WTC11 (cell line): Measurements from ENCODE around the gene SGTA. TPM values are rescaled to one million over a fixed set of nuclear protein-coding genes. Genes with fewer than 3 reads are reported as not detected.

Experiments used
- ATAC-seq: fragments of 200-7000 bp; cut with Tn5 transposase; 2 replicates; pipeline ENCODE4 v1.10.0; 2021; ENCODE audit warnings: mild to moderate bottlenecking, moderate library complexity
- CTCF ChIA-PET: fragments of 300-600 bp; sonication (Branson Sonifier 250); formaldehyde crosslinking; loops from one replicate; lab custom pipeline; 2021; ENCODE audit warnings: antibody characterized with exemption; lab: Charles Lee
- POLR2A ChIA-PET: fragments of 350-600 bp; sonication (Branson Sonifier 250); formaldehyde crosslinking; loops from one replicate; lab custom pipeline; 2021; ENCODE audit warnings: antibody characterized with exemption; lab: Charles Lee
- DNase-seq: peaks from one replicate; pipeline ENCODE4 v3.0.0; 2021; ENCODE audit warnings: low spot score
- H3K27ac Mint-ChIP-seq: 2 replicates; pipeline ENCODE4 v1.8.0; 2021; ENCODE audit warnings: mixed read lengths
- H3K27me3 Mint-ChIP-seq: 2 replicates; pipeline ENCODE4 v1.8.0; 2021; ENCODE audit warnings: low read depth, mild to moderate bottlenecking, moderate library complexity, mixed read lengths
- H3K36me3 Mint-ChIP-seq: 2 replicates; pipeline ENCODE4 v1.8.0; 2021; ENCODE audit warnings: mixed read lengths
- H3K4me1 Mint-ChIP-seq: 2 replicates; pipeline ENCODE4 v1.8.0; 2022; ENCODE audit warnings: mixed read lengths
- H3K4me3 Mint-ChIP-seq: 2 replicates; pipeline ENCODE4 v1.8.0; 2021; ENCODE audit warnings: mild to moderate bottlenecking, moderate library complexity, mixed read lengths
- H3K9me3 Mint-ChIP-seq: 2 replicates; pipeline ENCODE4 v1.8.0; 2021; ENCODE audit warnings: mixed read lengths
- CDX4 ChIP-seq: fragments of 250-450 bp; sonication (Bioruptor Pico); IDR thresholded peaks from 2 replicates; pipeline ENCODE4 v1.9.0; 2021; ENCODE audit warnings: moderate library complexity, mild to moderate bottlenecking, inconsistent platforms, borderline replicate concordance
- CREB1 ChIP-seq: sonication (generic); formaldehyde crosslinking; IDR thresholded peaks from 2 replicates; pipeline ENCODE4 v1.8.0; 2023; ENCODE audit warnings: mild to moderate bottlenecking, missing genetic modification reagents
- E2F4 ChIP-seq: sonication (generic); formaldehyde crosslinking; IDR thresholded peaks from 2 replicates; pipeline ENCODE4 v1.8.1; 2022; ENCODE audit warnings: low read depth, mild to moderate bottlenecking, moderate library complexity, missing genetic modification reagents, borderline replicate concordance
- ETV6 ChIP-seq: sonication (generic); formaldehyde crosslinking; IDR thresholded peaks from 2 replicates; pipeline ENCODE4 v1.8.1; 2022; ENCODE audit warnings: mild to moderate bottlenecking, missing genetic modification reagents
- FOXK1 ChIP-seq: sonication (generic); formaldehyde crosslinking; IDR thresholded peaks from 2 replicates; pipeline ENCODE4 v1.8.0; 2022; ENCODE audit warnings: mild to moderate bottlenecking, moderate library complexity, missing genetic modification reagents
- IRF1 ChIP-seq: sonication (generic); formaldehyde crosslinking; IDR thresholded peaks from 2 replicates; pipeline ENCODE4 v1.8.0; 2023; ENCODE audit warnings: missing genetic modification reagents
- NFYB ChIP-seq: sonication (generic); formaldehyde crosslinking; conservative IDR thresholded peaks from 2 replicates; pipeline ENCODE4 v1.8.0; 2022; ENCODE audit warnings: low read depth, missing genetic modification reagents
- NR2C2 ChIP-seq: sonication (generic); formaldehyde crosslinking; IDR thresholded peaks from 2 replicates; pipeline ENCODE4 v1.8.0; 2022; ENCODE audit warnings: mild to moderate bottlenecking, missing genetic modification reagents
- NR3C1 ChIP-seq: sonication (generic); formaldehyde crosslinking; conservative IDR thresholded peaks from 2 replicates; pipeline ENCODE4 v1.8.1; 2023; ENCODE audit warnings: low read depth, mild to moderate bottlenecking, missing genetic modification reagents
- PREB ChIP-seq: sonication (generic); formaldehyde crosslinking; IDR thresholded peaks from 2 replicates; pipeline ENCODE4 v1.8.1; 2022; ENCODE audit warnings: mild to moderate bottlenecking, missing genetic modification reagents, moderate library complexity, borderline replicate concordance
- PRRX2 ChIP-seq: fragments of 250-450 bp; sonication (Bioruptor Pico); IDR thresholded peaks from 2 replicates; pipeline ENCODE4 v1.8.0; 2021; ENCODE audit warnings: mild to moderate bottlenecking
- SP1 ChIP-seq: sonication (generic); formaldehyde crosslinking; conservative IDR thresholded peaks from 2 replicates; pipeline ENCODE4 v1.8.1; 2022; ENCODE audit warnings: missing genetic modification reagents
- TEAD1 ChIP-seq: sonication (generic); formaldehyde crosslinking; IDR thresholded peaks from 2 replicates; pipeline ENCODE4 v1.8.0; 2022; ENCODE audit warnings: mild to moderate bottlenecking, missing genetic modification reagents
- TEAD4 ChIP-seq: sonication (generic); formaldehyde crosslinking; IDR thresholded peaks from 2 replicates; pipeline ENCODE4 v1.8.0; 2022; ENCODE audit warnings: mild to moderate bottlenecking, missing genetic modification reagents
- TP53 ChIP-seq: sonication (generic); formaldehyde crosslinking; IDR thresholded peaks from 2 replicates; pipeline ENCODE4 v1.8.1; 2023; ENCODE audit warnings: mild to moderate bottlenecking, missing genetic modification reagents
- ZBTB43 ChIP-seq: sonication (generic); formaldehyde crosslinking; IDR thresholded peaks from 2 replicates; pipeline ENCODE4 v1.8.1; 2023; ENCODE audit warnings: mild to moderate bottlenecking, missing genetic modification reagents
- ZNF263 ChIP-seq: sonication (generic); formaldehyde crosslinking; IDR thresholded peaks from 2 replicates; pipeline ENCODE4 v1.8.1; 2022; ENCODE audit warnings: low read depth, mild to moderate bottlenecking, moderate library complexity, missing genetic modification reagents
- total RNA-seq: library from RNA; stranded (reverse); gene quantifications from 3 replicates; pipeline ENCODE4 v1.2.3, GENCODE V29; 2021
- TF ChIP-seq, protein P1 (sequence below): sonication (generic); formaldehyde crosslinking; IDR thresholded peaks from 2 replicates; pipeline ENCODE4 v1.8.0; 2022; ENCODE audit warnings: mild to moderate bottlenecking, missing genetic modification reagents
- TF ChIP-seq, protein P2 (sequence below): sonication (generic); formaldehyde crosslinking; conservative IDR thresholded peaks from 2 replicates; pipeline ENCODE4 v1.8.1; 2023; ENCODE audit warnings: mild to moderate bottlenecking, low read depth, missing genetic modification reagents, moderate library complexity

The SGTA gene
- total RNA-seq, 1 experiment from 2014 or later = 91.2 TPM

DNA sequence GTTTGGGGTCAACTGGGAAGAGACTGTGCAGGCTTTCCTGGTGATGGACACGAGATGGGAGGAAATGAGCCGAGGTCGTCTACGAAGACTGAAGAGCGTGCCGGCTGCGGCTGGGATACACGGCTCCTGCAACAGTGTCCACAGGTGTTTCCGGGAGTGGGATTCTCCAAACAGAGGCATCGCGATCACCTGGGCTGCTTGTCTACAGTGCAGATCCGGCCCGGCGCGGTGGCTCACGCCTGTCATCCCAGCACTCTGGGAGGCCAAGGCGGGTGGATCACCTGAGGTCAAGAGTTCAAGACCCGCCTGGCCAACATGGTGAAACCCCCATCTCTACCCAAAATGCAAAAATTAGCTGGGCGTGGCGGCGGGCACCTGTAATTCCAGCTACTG is 31.6 kb downstream of the SGTA start:
- TF ChIP-seq, protein P1, sequence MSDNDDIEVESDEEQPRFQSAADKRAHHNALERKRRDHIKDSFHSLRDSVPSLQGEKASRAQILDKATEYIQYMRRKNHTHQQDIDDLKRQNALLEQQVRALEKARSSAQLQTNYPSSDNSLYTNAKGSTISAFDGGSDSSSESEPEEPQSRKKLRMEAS (CRISPR knock-in tag) = no peak
- no peak for TF ChIP-seq ZNF263 (CRISPR knock-in tag)
- no peak for TF ChIP-seq CDX4
- TF ChIP-seq ETV6 (CRISPR knock-in tag) = no peak
- TF ChIP-seq TEAD4 (CRISPR knock-in tag) = no peak
- no peak for TF ChIP-seq PREB (CRISPR knock-in tag)
- TF ChIP-seq CREB1 (CRISPR knock-in tag) = no peak
- TF ChIP-seq TEAD1 (CRISPR knock-in tag) = no peak
- TF ChIP-seq, protein P2, sequence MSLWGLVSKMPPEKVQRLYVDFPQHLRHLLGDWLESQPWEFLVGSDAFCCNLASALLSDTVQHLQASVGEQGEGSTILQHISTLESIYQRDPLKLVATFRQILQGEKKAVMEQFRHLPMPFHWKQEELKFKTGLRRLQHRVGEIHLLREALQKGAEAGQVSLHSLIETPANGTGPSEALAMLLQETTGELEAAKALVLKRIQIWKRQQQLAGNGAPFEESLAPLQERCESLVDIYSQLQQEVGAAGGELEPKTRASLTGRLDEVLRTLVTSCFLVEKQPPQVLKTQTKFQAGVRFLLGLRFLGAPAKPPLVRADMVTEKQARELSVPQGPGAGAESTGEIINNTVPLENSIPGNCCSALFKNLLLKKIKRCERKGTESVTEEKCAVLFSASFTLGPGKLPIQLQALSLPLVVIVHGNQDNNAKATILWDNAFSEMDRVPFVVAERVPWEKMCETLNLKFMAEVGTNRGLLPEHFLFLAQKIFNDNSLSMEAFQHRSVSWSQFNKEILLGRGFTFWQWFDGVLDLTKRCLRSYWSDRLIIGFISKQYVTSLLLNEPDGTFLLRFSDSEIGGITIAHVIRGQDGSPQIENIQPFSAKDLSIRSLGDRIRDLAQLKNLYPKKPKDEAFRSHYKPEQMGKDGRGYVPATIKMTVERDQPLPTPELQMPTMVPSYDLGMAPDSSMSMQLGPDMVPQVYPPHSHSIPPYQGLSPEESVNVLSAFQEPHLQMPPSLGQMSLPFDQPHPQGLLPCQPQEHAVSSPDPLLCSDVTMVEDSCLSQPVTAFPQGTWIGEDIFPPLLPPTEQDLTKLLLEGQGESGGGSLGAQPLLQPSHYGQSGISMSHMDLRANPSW (CRISPR knock-in tag) = no peak
- no peak for TF ChIP-seq NR2C2 (CRISPR knock-in tag)
- no peak for TF ChIP-seq NFYB (CRISPR knock-in tag)
- no peak for TF ChIP-seq SP1 (CRISPR knock-in tag)
- TF ChIP-seq ZBTB43 (CRISPR knock-in tag) = no peak
- no peak for TF ChIP-seq TP53
- TF ChIP-seq PRRX2 (CRISPR knock-in tag) = no peak
- TF ChIP-seq NR3C1 = no peak
- no peak for TF ChIP-seq E2F4 (CRISPR knock-in tag)
- no peak for TF ChIP-seq IRF1 (CRISPR knock-in tag)
- TF ChIP-seq FOXK1 = no peak
- ATAC-seq (no peak), DNase-seq (no peak)
- Mint-ChIP-seq H3K4me3 (no peak overlapping the region), H3K9me3 (no peaks in the 10 kb centered on the region), H3K4me1 (no peaks in the 10 kb centered on the region), H3K27ac (no peak overlapping the region), H3K36me3 (peaks cover 17% of the 10 kb centered on the region), H3K27me3 (peaks cover 9% of the 10 kb centered on the region)
- ChIA-PET POLR2A (interaction anchor here (0.7 kb wide), 1 partner anchor 136 kb away, joined by 3 read pairs; no protein-coding TSS in a partner anchor), CTCF (interaction anchor here (0.6 to 2.3 kb wide), 2 partner anchors 103 to 499 kb away, joined by 4 to 16 read pairs; no protein-coding TSS in a partner anchor)
